ENCODE data around the gene GALNT14.
A peak's percentile ranks its signal among the peaks of the same experiment; 100 is the strongest.

The GALNT14 gene

DNA sequence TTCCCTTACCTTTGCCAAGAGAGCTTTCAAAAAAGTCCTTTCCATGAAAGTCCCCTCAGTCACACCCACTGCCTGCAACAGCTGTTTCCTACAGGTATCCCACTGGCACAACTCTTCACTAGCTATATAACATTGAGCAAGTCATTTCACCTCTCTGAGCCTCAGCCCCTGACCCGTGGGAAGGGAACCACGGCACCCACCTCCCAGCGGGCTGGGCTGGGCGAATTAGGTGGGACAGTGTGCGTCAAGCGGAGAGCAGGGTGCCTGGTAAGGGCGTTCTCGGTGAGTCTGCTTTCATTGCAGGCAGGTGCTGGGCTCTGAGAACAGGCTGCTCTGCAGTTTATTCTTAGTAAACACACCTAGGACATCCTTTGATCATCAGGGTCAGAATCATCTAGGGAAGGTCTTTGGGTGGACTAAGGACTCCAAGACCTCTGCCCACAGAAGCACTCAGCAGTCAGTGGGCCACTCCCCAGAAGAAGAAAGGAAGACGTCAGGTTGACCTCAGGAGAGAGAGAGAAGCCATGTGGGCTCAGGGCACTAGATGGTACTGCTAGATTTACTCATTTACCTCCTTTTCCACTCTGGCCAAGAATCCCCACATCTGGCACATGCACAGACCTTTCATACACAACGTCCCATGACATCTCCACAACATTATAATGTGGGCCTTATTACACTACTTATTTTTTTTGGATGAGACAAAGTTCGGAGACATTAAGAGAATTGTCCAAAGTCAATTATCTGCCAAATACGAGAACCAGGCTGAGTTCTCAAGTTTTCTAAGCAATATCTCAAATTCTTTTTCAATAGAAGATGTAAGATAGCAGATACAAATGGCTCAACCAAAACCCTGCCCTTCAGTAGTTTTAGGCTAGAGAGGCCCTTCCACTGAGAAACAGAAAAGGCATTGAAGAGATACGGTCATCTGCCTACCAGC lies 79.9 kb downstream of the GALNT14 start:
- no peak for DNase-seq (ENCODE audit: low read depth in 2 of 3, low spot score in 1 of 3)

DNA sequence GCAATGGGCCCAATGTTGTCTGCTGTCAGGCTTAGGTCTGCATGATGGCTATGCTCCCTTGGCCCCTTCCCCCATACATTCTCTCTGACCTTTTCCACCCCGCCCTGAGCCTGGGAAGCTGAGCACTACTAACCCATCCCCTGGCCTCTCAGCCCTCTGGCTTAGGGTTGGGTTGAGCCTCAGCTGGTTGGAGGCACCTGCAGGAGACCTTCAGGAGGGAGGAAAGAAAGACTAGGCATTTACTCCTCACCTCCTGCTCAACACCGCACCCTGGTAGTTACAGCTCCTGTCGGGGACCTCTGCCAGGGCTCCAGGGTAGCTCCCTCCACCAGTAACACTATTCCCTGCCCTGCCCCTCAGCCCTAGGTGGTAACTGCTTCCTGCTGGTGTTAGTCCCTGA lies 80.5 kb downstream of the GALNT14 start:
- DNase-seq (ENCODE audit: low read depth in 2 of 3, low spot score in 1 of 3): no peak

DNA sequence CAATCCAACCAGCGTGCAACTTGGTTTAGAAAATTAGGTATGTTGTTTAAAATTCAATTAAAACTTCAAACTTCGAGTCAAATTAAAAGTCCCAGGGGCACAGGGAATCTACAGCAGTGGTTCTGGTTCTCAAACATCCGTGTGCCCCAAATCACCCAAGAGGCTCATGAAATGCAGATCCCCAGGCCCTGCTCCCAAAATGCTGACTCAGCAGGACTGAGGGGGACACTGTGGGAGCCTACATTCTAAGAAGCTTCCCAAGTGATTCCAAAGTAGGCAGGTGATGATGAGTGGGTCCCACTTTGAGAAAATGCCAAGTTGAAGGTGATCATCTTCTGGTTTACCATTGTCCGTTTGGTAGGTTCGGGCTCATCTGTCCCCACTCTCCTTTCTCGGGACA lies 82.3 kb downstream of the GALNT14 start:
- no peak for DNase-seq (ENCODE audit: low read depth in 2 of 3, low spot score in 1 of 3)

DNA sequence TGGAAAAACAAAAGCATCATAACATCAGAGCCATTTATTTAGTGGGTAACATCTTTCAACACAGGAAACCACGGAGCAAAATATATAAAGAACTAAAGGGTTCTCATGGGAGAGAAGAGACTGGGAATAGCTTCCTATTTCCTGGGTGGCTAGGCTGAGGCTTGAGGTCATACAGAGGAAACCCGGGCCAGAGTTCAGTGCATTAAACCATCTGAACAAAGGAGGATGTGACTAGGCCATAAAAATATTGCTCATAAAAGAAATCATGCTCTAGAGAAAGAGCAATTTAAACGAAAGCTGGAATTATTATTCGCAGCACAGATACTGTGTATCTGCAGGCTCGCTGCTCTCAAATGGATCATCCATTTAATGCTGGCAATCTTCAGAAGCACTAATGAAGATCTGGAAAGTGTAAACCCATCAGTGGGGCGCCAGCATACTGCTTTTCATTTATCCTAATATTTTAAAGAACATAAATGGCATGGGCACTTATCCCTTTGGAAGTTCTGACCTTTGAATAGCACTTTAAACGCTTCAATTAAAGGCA lies 83.3 kb downstream of the GALNT14 start:
- no peak for DNase-seq (ENCODE audit: low read depth in 2 of 3, low spot score in 1 of 3)

DNA sequence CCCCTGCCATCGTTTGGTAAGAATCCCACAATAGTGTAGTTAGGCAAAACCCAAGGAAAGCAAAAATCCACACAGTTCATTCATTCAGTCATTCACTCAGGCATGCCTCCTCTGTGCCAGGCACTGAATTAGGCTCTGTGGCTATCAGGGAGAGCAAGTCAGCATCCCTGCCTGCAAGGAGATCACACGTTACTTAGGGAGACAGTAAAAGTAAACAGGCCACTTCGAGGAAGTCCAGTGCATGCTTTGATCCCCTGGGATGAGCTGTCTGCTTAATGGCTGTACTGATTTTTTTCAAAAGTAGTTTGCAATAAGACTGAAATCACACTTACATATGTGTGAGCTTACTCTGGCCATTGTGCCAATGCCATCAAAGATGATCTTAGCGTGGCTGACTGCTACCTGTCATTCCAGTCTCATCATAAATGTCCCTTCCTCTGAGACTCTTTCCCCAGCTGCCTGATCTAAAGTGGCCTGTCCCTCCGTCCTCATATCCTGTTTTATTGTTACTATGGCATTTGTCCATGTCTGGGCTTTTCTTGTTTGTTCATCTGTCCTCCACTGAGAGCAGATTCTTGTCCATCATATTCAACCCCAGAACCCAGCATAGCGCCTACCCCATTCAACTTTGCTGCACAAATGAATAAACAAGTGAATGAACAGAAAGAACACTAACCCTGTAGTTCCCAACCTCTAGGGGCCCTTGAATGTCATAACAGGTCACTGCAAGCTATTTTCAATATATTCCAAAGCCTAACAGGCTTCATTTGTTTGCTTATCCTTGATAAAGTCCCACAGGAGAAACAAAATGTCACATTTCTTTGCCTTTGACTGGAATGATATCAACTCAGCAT lies 84.1 kb downstream of the GALNT14 start:
- no peak for DNase-seq (ENCODE audit: low read depth in 2 of 3, low spot score in 1 of 3)

DNA sequence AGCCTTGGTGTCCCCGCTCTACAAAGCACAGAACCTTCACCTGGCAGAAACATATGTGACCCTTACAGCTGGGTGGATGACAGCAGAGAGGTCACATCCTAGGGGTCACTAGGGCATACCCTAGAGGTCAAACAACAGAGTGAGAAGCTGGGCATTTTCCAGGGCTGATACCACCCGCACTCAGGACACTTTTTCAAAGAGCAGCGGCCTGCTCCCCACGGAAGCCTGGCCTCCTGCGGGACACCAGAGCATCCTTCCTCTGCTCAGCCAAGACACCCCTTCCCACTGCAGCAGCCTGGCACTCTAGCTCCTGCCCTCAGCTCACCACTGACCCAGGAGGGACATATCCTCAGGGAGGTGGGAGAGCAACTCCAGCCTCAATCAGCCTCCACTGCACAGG lies 86.0 kb downstream of the GALNT14 start:
- DNase-seq (ENCODE audit: low read depth in 2 of 3, low spot score in 1 of 3): no peak

DNA sequence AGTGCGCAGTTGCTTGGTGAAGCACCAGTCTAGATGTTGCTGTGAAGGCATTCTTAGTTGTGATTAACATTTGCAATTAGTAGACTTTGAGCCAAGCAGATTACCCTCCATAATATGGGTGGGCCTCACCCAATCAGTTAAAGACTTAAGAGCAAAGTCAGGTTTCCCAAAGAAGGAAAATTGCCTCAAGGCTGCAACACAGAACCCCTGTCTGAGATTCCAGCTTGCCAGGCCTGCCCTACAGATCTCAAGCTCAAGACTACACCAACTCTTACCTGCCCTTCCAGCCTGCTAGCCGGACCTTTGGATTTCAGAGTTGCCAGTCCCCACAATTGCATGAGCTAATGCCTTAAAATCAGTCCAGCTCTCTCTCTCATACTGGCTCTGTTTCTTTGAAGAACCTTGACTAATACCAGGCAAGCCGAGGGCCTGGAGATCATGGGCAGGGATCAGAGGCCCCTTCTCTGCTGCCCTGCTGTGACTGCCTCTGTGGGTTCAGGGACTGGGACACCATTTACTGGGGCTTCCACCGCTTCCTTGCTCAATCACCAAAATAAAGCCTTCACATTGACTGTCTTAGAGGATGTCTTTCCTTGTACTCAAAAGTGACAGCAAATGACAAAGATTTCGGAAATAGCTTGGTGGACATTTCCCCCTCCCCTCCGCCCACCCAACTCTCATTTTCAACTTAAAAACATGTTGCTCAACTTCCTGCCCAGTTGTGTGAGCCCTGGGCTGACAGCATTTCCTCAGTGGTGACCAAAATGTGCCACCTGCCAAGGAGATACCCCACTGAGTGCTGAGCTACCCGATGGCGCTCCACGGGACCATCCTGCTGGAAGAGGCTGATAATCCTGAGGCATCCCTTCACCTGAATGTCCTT lies 86.7 kb downstream of the GALNT14 start:
- peak in 2 of 3 donors; percentile 2 to 3 for DNase-seq (ENCODE audit: low read depth in 2 of 3, low spot score in 1 of 3)

DNA sequence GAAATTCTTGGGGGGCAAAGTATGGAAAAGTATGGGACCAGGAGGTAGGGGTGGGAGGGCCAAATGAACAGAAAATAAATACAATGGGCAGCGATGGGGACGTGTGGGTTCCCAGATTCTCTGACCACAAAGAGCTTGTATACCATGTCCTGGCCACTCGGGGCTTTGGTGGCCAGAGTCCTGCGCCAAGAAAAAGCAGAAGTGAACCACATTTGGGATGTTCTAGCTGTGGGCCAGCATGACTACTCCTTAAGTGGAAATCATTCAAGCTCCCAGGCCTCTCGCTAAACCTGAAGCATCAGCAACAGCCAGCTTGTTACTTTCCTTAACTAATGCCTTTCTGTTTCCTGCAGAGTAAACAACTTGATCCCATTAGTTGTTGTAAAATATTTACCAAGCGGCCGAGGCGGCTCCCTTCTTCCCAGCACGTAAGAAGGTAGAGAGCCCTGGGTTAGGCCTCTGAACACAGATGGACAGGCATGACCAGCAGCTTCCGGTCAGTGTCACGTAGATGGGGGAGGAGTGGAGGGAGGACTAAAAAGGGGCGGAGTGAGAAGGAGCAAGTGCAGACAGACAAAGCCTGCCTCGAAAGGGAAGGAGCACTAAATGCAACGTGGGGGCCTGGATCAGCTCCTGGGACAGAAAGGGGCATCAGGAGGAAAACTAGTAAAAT lies 88.2 kb downstream of the GALNT14 start:
- no peak for DNase-seq (ENCODE audit: low read depth in 2 of 3, low spot score in 1 of 3)

DNA sequence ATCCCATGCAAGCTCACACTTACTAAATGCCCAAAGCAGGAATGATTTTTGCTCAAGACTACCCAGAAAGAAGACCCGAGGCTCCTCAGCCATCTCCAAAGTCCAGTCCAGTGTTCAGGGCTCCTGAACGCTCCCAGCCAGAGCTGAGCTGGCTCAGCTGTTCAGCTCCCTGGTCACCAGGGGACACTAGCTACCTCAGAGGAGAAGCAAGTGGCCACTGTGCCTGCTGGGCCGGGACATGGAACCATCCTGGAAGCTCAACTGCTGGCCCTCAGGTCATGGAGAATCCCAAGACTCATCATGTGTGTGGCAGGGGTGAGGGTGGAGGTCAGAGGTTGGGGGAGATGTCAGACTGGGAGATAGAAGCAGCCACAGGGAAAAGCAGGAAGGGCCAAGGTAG lies 89.0 kb downstream of the GALNT14 start:
- no peak for DNase-seq (ENCODE audit: low read depth in 2 of 3, low spot score in 1 of 3)

DNA sequence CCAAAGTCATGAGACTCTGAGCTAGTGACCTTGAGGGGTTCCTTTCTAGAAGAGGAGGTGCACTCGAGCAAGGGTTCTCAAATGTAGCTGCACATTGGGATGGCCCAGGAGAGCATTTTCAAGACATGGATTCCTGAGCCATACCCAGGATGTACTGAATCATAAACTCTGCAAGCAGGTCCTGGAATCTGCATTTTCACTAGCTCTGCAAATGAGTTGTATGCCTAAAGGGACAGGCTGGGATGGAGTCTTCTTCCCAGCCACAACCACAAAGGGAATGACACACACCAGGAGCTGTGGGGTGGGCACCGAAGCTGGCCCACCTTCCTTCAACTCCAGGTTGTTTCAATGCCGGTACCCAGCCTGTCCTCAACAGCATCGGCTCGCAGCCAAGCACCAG lies 90.6 kb downstream of the GALNT14 start:
- no peak for DNase-seq (ENCODE audit: low read depth in 2 of 3, low spot score in 1 of 3)

DNA sequence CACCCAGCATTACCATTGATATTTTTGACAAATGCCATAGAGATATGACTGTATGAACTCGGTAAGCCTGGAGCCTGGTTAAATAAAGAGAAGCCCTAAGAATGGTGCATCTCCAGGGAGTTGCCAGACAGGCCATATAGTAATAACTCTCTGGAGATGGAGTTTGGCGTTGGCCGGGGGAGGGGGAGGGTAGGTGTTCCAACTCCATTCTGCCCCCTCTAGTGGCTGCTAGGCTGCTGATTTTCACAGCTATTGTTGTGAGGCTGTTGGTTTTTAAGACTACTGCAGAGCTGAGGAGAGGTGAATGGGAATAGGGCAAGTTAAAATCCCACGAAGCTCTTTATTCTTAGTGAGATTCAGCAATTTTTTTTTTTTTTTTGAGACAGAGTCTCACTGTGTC lies 99.9 kb downstream of the GALNT14 start:
- no peak for DNase-seq (ENCODE audit: low read depth in 2 of 3, low spot score in 1 of 3)

DNA sequence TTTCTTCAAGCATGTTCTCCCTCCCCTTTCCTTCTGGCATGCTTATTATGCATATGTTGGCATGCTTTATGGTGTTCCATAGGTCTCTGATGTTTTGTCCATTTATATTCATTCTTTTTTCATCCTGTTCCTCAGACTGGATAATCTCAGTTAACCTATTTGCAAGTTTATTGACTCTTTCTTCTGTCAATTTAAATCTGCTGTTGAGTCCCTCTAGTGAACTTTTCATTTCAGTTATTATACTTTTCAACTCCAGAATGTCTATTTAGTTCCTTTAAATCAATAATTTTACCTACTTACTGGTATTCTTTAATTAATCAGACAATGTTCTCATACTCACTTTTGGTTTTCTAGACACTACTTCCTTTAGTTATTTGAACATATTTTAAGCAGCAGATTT lies 101.2 kb downstream of the GALNT14 start:
- no peak for DNase-seq (ENCODE audit: low read depth in 2 of 3, low spot score in 1 of 3)

DNA sequence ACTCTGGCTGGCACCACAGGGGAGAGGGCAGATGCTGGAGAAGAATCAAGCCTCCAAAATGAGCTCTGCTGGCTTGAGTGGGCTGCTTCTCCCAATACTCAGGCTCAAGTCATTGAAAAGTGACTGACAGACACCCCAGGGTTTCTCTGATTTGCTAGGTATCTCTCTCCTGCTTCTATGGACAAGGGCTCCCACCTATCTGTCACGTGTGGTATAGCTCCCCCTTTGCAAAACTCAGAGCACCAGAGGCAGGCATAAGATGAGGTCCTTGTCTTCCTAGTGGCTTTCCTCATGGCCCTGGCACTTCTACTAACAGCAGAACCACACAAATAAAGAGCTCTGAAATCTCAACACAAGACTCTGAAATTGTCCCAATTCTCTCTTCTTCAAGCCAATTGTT lies 105.2 kb downstream of the GALNT14 start:
- DNase-seq (ENCODE audit: low read depth in 2 of 3, low spot score in 1 of 3): no peak

DNA sequence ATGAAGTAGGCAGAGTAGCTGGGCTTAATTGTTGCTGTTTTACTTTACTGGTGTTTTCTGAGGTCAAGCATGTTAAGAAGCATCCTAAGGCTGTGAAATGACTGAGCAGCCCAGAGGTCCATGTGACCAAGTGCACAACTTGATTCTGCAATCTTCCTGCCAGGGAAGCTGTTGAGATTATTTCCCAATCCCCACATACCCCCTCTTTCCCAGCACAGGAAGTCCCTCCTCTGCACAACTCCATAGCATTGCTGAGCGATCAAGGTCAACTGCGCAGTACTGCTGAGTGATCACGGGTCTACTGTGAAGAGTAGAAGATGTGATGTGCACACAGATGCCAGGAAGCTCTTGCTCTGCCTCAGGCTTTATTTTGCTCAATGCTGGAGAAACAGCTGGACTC lies 105.8 kb downstream of the GALNT14 start:
- no peak for DNase-seq (ENCODE audit: low read depth in 2 of 3, low spot score in 1 of 3)

DNA sequence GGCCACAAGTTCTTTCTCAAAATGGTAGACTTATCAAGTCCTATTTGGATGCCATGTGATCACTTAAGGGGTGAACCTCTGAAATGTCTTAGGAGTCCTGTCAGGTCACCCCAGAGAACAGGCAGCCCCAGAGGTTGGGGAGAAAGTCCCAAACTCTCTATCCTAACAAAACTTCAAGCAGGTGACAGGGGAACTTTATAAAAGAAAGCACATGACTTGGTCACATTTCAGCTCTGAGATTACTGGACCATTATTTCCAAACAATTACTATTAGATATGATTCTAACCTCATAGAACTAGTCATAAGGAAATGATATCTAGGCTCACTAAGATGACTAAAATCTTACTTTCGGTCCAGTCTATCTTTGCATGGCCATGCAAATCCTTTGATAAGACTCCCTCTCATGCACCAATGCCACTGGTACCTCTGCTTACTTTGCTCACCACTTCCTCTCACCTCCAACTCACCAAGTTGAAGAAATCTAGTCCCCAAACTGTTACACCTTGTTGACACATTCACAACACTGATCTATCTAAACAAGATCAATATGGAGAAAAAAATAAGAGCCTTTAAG lies 107.0 kb downstream of the GALNT14 start:
- DNase-seq (ENCODE audit: low read depth in 2 of 3, low spot score in 1 of 3): no peak

DNA sequence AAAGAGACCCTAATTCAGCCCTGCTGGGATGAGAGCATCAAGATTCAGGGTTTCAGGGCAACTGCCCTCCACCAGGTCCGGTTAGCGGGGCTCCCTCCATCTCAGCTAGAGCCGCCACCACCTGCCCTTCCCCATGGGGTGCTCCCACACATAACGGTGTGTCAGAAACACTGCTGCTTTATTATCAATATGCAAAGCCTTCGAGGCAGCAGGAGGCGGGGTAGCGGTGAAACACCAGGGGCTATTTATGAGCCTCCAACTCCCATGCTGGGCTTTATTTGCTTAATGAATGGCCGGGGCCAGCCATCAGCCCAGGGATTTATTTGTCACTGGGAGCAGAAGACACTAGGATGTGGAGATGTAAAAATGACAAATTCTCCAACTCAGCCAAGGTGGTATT lies 109.8 kb downstream of the GALNT14 start:
- DNase-seq (ENCODE audit: low read depth in 2 of 3, low spot score in 1 of 3): no peak

DNA sequence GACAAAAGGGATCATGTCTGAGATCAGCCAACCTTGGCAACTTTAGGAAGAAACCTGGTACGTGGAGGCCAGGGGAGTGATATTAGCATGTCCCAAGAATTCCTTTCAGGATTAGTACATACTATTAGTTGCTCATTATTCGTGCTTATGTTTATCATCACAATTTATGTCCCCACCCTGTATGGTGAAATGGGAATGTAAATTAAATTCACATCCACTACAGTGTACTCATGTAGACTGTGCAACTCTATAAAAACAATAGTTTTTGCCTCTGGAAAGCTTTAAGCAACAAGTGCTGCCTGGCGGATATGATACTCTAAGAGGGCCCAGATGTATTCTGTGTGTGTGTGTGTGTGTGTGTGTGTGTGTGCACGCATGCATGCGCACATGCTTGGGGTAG lies 110.7 kb downstream of the GALNT14 start:
- DNase-seq (ENCODE audit: low read depth in 2 of 3, low spot score in 1 of 3): no peak

DNA sequence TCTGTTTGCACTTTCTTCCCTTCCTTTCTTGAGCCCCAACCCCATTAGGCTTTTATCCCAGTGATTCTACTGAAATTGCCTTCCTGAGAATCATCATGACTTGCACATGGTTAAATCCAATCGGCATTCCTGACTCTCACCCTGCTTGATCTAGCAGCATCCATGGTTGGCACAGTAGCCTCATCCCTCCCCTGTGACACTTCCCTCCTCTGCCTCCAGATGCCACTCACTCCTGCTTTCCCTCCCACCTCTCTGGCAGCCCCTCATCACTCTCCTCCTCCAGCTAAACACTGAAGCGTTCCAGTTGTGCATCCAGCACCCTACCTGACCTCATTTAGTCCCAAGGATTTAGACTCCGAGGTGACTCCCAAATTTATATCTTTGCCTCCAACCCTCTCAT lies 114.7 kb downstream of the GALNT14 start:
- DNase-seq (ENCODE audit: low read depth in 2 of 3, low spot score in 1 of 3): no peak

DNA sequence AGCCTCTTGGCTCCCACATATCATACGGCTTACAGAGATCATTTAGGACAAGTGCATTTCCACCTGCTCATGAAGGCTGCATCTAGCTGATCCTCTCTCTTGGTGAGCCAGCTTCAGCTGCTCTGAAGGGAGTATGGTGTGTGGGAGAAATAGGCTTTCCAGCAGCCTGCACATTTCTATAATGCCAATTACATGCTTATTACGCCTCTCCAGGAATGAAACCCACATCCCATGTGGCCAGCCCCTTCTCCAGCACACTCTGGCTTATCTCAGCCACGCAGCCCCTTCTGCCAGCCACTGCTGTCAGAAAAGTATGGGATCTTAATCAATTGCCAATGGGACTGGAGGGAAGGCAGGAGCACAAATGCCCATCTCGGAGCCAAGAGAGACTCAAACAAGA lies 117.5 kb downstream of the GALNT14 start:
- DNase-seq (ENCODE audit: low read depth in 2 of 3, low spot score in 1 of 3): no peak

DNA sequence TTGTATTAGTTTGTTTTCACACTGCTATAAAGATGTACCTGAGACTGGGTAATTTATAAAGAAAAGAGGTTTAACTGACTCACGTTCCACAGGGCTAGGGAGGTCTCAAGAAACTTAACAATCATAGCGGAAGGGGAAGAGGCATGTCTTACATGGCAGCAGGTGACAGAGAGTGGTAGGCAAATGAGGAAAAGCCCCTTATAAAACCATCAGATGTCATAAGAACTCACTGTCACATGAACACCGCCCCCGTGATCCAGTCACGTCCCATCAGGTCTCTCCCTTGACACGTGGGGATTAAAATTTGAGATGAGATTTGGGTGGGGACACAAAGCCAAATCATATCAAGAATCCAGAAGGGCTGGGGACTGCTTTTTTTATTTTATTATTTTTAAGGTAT lies 120.0 kb downstream of the GALNT14 start:
- DNase-seq (ENCODE audit: low read depth in 2 of 3, low spot score in 1 of 3): no peak
